ENCODE measurements around the gene BEX4. TPM values are rescaled to one million over a fixed set of nuclear protein-coding genes. Genes with fewer than 3 reads are reported as not detected.

Gene BEX4
- total and polyA plus RNA-seq, 4 donors: 30.0 to 66.6 (median 42.0) TPM

DNA sequence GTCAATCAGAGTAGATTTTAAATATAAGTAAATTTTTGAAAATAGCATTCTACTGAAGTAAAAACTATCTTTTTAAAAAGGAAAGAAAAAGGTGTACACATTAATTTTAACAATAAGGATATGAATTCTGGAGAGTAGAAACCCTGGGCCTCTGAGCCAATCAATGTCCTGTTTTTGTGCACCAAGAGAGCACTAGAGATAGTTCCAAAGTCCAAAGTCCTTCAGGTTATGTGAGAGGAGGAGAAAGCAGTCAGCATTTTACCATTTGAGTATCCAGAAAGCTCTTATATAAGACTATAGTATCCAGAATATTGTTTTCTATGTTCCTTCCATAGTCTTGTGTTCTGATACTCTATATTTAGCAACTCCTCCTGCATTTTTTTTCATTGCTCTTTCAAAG, 43.4 kb downstream of the BEX4 start:
- ATAC-seq (ENCODE audit: insufficient read depth, low FRiP score): no peak
- peaks cover 3 to 45% (median 18%) of the 10 kb centered on the region in 3 donors for H3K27me3 ChIP-seq (ENCODE audit: control insufficient read depth in 3 of 3, insufficient read depth in 3 of 3, low read length in 2 of 3)
- TF ChIP-seq, protein P1, sequence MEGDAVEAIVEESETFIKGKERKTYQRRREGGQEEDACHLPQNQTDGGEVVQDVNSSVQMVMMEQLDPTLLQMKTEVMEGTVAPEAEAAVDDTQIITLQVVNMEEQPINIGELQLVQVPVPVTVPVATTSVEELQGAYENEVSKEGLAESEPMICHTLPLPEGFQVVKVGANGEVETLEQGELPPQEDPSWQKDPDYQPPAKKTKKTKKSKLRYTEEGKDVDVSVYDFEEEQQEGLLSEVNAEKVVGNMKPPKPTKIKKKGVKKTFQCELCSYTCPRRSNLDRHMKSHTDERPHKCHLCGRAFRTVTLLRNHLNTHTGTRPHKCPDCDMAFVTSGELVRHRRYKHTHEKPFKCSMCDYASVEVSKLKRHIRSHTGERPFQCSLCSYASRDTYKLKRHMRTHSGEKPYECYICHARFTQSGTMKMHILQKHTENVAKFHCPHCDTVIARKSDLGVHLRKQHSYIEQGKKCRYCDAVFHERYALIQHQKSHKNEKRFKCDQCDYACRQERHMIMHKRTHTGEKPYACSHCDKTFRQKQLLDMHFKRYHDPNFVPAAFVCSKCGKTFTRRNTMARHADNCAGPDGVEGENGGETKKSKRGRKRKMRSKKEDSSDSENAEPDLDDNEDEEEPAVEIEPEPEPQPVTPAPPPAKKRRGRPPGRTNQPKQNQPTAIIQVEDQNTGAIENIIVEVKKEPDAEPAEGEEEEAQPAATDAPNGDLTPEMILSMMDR (IDR thresholded peaks at IDR 0.05; ENCODE audit: control extremely low read depth, extremely low read depth): no peak
- H3K9me3 ChIP-seq (ENCODE audit: control insufficient read depth in 4 of 4, insufficient read depth in 3 of 4, low read length in 3 of 4): no peaks in the 10 kb centered on the region
- no peak overlapping the region for H3K9ac ChIP-seq (ENCODE audit: insufficient read depth in 1 of 2, low read length in 2 of 2)
- peaks cover 0 to 2% (median 0%) of the 10 kb centered on the region in 4 donors for H3K36me3 ChIP-seq (ENCODE audit: control insufficient read depth in 4 of 4, insufficient read depth in 4 of 4, low read length in 4 of 4)
- H3K4me3 ChIP-seq: no peak overlapping the region
- H3K4me1 ChIP-seq (ENCODE audit: control insufficient read depth in 5 of 5, insufficient read depth in 5 of 5, low read length in 5 of 5): peaks cover 0 to 6% (median 0%) of the 10 kb centered on the region in 5 donors
- H3K27ac ChIP-seq (ENCODE audit: low read depth in 1 of 2, low read length in 1 of 2): no peak overlapping the region
- DNase-seq: no peak

Other genes starting within 250 kb of the BEX4 start
- gene BEX1, start 150.9 kb upstream of the BEX4 start, total RNA-seq: 1 to 10 TPM in 1 of 2 donors, under 1 TPM in 1; 0.89 to 2.1 TPM
- gene BEX1, start 150.9 kb upstream of the BEX4 start, polyA plus RNA-seq: 1 to 10 TPM; 1.3 to 1.9 TPM
- gene NXF3, start 122.0 kb upstream of the BEX4 start, total RNA-seq: 1 to 10 TPM; 1.7 to 3.5 TPM
- gene NXF3, start 122.0 kb upstream of the BEX4 start, polyA plus RNA-seq: 1 to 10 TPM; 1.6 to 3.9 TPM
- gene TCEAL8, start 40.0 kb downstream of the BEX4 start, total RNA-seq: 10 to 100 TPM; 46.4 to 86.9 TPM
- gene TCEAL8, start 40.0 kb downstream of the BEX4 start, polyA plus RNA-seq: 10 to 100 TPM; 40.7 to 55.0 TPM
- under 1 TPM in 1 of 2 donors, not detected in 1; 0.28 TPM for gene TCEAL5, start 61.6 kb downstream of the BEX4 start, total RNA-seq
- gene TCEAL5, start 61.6 kb downstream of the BEX4 start, polyA plus RNA-seq: under 1 TPM; 0.03 to 0.12 TPM
- 10 to 100 TPM; 13.9 to 22.0 TPM for gene BEX2, start 95.9 kb downstream of the BEX4 start, total RNA-seq
- 10 to 100 TPM; 23.2 to 52.5 TPM for gene BEX2, start 95.9 kb downstream of the BEX4 start, polyA plus RNA-seq
- 10 to 100 TPM in 1 of 2 donors, 1 to 10 TPM in 1; 1.8 to 12.1 TPM for gene TCEAL7, start 115.1 kb downstream of the BEX4 start, total RNA-seq
- gene TCEAL7, start 115.1 kb downstream of the BEX4 start, polyA plus RNA-seq: 1 to 10 TPM; 1.3 to 2.2 TPM
- 10 to 100 TPM; 33.9 to 62.1 TPM for gene TCEAL9, start 141.4 kb downstream of the BEX4 start, total RNA-seq
- 100 to 1,000 TPM in 1 of 2 donors, 10 to 100 TPM in 1; 81.1 to 110 TPM for gene TCEAL9, start 141.4 kb downstream of the BEX4 start, polyA plus RNA-seq
- gene BEX3, start 161.4 kb downstream of the BEX4 start, total RNA-seq: 100 to 1,000 TPM in 1 of 2 donors, 10 to 100 TPM in 1; 97.6 to 145 TPM
- gene BEX3, start 161.4 kb downstream of the BEX4 start, polyA plus RNA-seq: 10 to 100 TPM; 79.7 to 95.2 TPM

Measured in lung (tissue), 12 donors.